HCT116 (cell line): ENCODE data around the gene STPG2. TPM values are rescaled to one million over a fixed set of nuclear protein-coding genes. Genes with fewer than 3 reads are reported as not detected.
A peak's percentile ranks its signal among the peaks of the same experiment; 100 is the strongest.

ENCODE experiments used
- ATAC-seq: fragments of 200-7000 bp; cut with Tn5 transposase; 2 replicates; pipeline ENCODE4 v1.9.1; 2020; ENCODE audit warnings: mild to moderate bottlenecking, moderate library complexity
- BruUV-seq: library from RNA; stranded (reverse); fragments of 400-500 nt; replicated peaks from 2 replicates; lab custom pipeline; 2021; lab: Mats Ljungman, UMichigan
- CTCF ChIA-PET: fragments of 300-600 bp; sonication (Branson Sonifier 250); formaldehyde crosslinking; loops from one replicate; lab custom pipeline; 2021; ENCODE audit warnings: antibody characterized with exemption; lab: Charles Lee
- POLR2A ChIA-PET: fragments of 300-600, 350-600 bp; sonication (Branson Sonifier 250); formaldehyde crosslinking; loops from one replicate; lab custom pipeline; 2021; ENCODE audit warnings: antibody characterized with exemption; lab: Charles Lee
- RAD21 ChIA-PET, 2 experiments: fragments of 300-600 bp; sonication (Branson Sonifier 250); formaldehyde crosslinking; loops; one replicate each; lab custom pipeline; 2023; ENCODE audit warnings: low total read pairs in 2 of 2; ENCODE audit not compliant: uncharacterized antibody in 2 of 2, unreplicated experiment in 2 of 2, low non-redundant PET in 1 of 2; lab: Charles Lee
- DNase-seq: peaks from one replicate; pipeline ENCODE4 v3.0.0-alpha.2; 2010; ENCODE audit warnings: low read depth, low spot score
- H2AFZ ChIP-seq: fragments of 200-600 bp; shearing (Covaris generic), sonication (generic); 2 replicates; pipeline ENCODE4 v1.6.1; 2017; ENCODE audit warnings: low read depth, mixed run types, mixed read lengths, antibody characterized with exemption, low read length; ENCODE audit not compliant: poor library complexity, severe bottlenecking
- H3K27ac ChIP-seq: 2 replicates; pipeline ENCODE4 v1.5.1; 2012; ENCODE audit warnings: low read depth, low read length
- H3K27me3 ChIP-seq: fragments of 200-600 bp; sonication (generic); 2 replicates; pipeline ENCODE4 v1.6.1; 2016; ENCODE audit warnings: mixed run types, low read length, mixed read lengths; ENCODE audit not compliant: insufficient read depth
- H3K36me3 ChIP-seq, 2 experiments: fragments of 200-500 bp in 1 of 2; fragments of 200-600 bp in 1 of 2; sonication (Bioruptor generic) in 1 of 2; sonication (generic) in 1 of 2; 2 replicates each; pipeline versions ENCODE4 v1.5.1 to v1.6.1; 2014 to 2016; ENCODE audit warnings: low read length in 2 of 2, inconsistent platforms in 1 of 2, mixed read lengths in 1 of 2, mixed run types in 1 of 2; ENCODE audit not compliant: insufficient read depth in 2 of 2, control insufficient read depth in 1 of 2
- H3K4me1 ChIP-seq, 2 experiments: fragments of 200-600 bp in 1 of 2; sonication (generic) in 1 of 2; 2 replicates each; pipeline versions ENCODE4 v1.5.1 to v1.6.1; 2012 to 2017; ENCODE audit warnings: low read length in 2 of 2, inconsistent platforms in 1 of 2, mild to moderate bottlenecking in 1 of 2, mixed read lengths in 1 of 2, mixed run types in 1 of 2, moderate library complexity in 1 of 2; ENCODE audit not compliant: insufficient read depth in 2 of 2, control insufficient read depth in 1 of 2
- H3K4me2 ChIP-seq: fragments of 200-600 bp; sonication (generic); 2 replicates; pipeline ENCODE4 v1.6.1; 2017; ENCODE audit warnings: mixed run types, low read length, mixed read lengths
- H3K4me3 ChIP-seq, 2 experiments: fragments of 200-600 bp in 1 of 2; sonication (generic) in 1 of 2; replicated peaks in 1 of 2; 2 replicates each; pipeline ENCODE4 v1.5.1; 2011 to 2016; ENCODE audit warnings: low read length in 2 of 2, control low read depth in 1 of 2, low read depth in 1 of 2, mild to moderate bottlenecking in 1 of 2, mixed read lengths in 1 of 2, mixed run types in 1 of 2
- H3K79me2 ChIP-seq: fragments of 200-600 bp; sonication (generic); 2 replicates; pipeline ENCODE4 v1.6.1; 2017; ENCODE audit warnings: mild to moderate bottlenecking, mixed run types, low read length, moderate library complexity, mixed read lengths; ENCODE audit not compliant: insufficient read depth
- H3K9ac ChIP-seq: fragments of 200-600 bp; sonication (generic); 2 replicates; pipeline ENCODE4 v1.6.1; 2016; ENCODE audit warnings: low read length, mixed read lengths
- H3K9me2 ChIP-seq: fragments of 200-600 bp; sonication (generic), shearing (Covaris generic); 2 replicates; pipeline ENCODE4 v1.6.1; 2017; ENCODE audit warnings: mixed run types, mild to moderate bottlenecking, moderate library complexity; ENCODE audit not compliant: insufficient read depth
- H3K9me3 ChIP-seq, 2 experiments: fragments of 200-500 bp in 1 of 2; fragments of 200-600 bp in 1 of 2; sonication (Bioruptor generic) in 1 of 2; sonication (generic) in 1 of 2; 2 replicates each; pipeline ENCODE4 v1.6.1; 2014 to 2017; ENCODE audit warnings: low read length in 2 of 2, mixed read lengths in 2 of 2, inconsistent platforms in 1 of 2, low read depth in 1 of 2, mild to moderate bottlenecking in 1 of 2, mixed run types in 1 of 2, moderate library complexity in 1 of 2; ENCODE audit not compliant: control insufficient read depth in 1 of 2, insufficient read depth in 1 of 2
- H4K20me1 ChIP-seq: fragments of 200-600 bp; sonication (generic), shearing (Covaris generic); 2 replicates; pipeline ENCODE4 v1.6.1; 2017; ENCODE audit warnings: mixed run types, mild to moderate bottlenecking, moderate library complexity; ENCODE audit not compliant: insufficient read depth
- EZH2 ChIP-seq: fragments of 200-600 bp; sonication (generic); IDR thresholded peaks from 2 replicates; pipeline ENCODE4 v1.6.1; 2017; ENCODE audit warnings: antibody characterized with exemption, mixed run types
- JUND ChIP-seq: IDR thresholded peaks from 2 replicates; pipeline ENCODE4 v1.6.1; 2012
- SRF ChIP-seq: IDR thresholded peaks from 2 replicates; pipeline ENCODE4 v1.6.1; 2012; ENCODE audit warnings: low read depth
- YY1 ChIP-seq: IDR thresholded peaks from 2 replicates; pipeline ENCODE4 v1.6.1; 2011; ENCODE audit warnings: low read length, low read depth, moderate library complexity, mild to moderate bottlenecking; ENCODE audit not compliant: insufficient replicate concordance; ENCODE audit errors: extremely low read depth
- ZFX ChIP-seq: fragments of 450-650 bp; IDR thresholded peaks from 2 replicates; pipeline ENCODE4 v1.6.1; 2017
- intact Hi-C: fragments of 100-400 bp; cut with micrococcal nuclease; formaldehyde crosslinking; loops from 2 replicates; pipeline ENCODE4 v1.10.0; 2022
- total RNA-seq: library from RNA; stranded (reverse); gene quantifications from one replicate; pipeline ENCODE4 v1.2.1, GENCODE V29; 2021; ENCODE audit not compliant: unreplicated experiment

Gene STPG2
- total RNA-seq, 1 experiment from 2014 or later, result not detected

DNA sequence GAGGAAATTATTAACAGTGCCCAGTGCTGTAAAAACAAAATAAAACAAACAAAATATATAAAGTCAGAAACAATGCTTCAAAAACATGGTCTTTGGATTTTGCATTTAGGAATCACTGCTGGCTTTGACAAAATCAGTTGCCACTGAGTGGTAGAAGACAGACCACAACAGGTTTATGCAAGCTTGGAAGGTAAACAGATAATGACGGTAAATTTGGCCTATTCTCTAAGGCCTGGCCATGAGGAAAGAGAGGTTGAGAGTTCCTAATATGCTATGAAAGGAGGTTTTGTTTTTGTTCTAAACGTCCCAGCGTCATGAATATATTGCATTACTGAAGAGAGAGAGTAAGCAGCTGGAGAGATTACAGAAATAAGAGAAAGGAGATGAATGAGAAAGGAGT lies 629.4 kb downstream of the STPG2 start:
- H3K4me1 ChIP-seq, result no peaks in the 10 kb centered on the region
- POLR2A ChIA-PET, result no interaction called here
- ATAC-seq (no peak), DNase-seq (no peak)
- H3K4me2 ChIP-seq, result no peak overlapping the region
- CTCF ChIA-PET, result no interaction called here
- H3K27ac ChIP-seq, result no peak overlapping the region
- RAD21 ChIA-PET, result no interaction called here
- H3K79me2 ChIP-seq, result no peaks in the 10 kb centered on the region
- no peak overlapping the region for H3K4me3 ChIP-seq
- H2AFZ ChIP-seq, result peak overlapping the region; percentile 6
- H4K20me1 ChIP-seq, result no peaks in the 10 kb centered on the region
- H3K9me2 ChIP-seq, result no peaks in the 10 kb centered on the region; the same call in 1 of the 2 replicates
- no peaks in the 10 kb centered on the region for H3K27me3 ChIP-seq
- no peak for TF ChIP-seq SRF
- TF ChIP-seq JUND, result no peak
- no peak for TF ChIP-seq YY1
- no peak for TF ChIP-seq ZFX
- TF ChIP-seq EZH2, result no peak
- no TSS peak for BruUV-seq
- H3K36me3 ChIP-seq, result no peaks in the 10 kb centered on the region
- H3K9ac ChIP-seq, result no peak overlapping the region
- no peaks in the 10 kb centered on the region for H3K9me3 ChIP-seq
- intact Hi-C loops, result no loop called here

Other genes with a start within 250 kb of the STPG2 start
- 40.8 TPM for gene RAP1GDS1, start 117.9 kb upstream of the STPG2 start, total RNA-seq